Rectal smooth muscle tissue (tissue), 1 donor: ENCODE data around the gene HELZ.
"Not testable (repeated sequence)": the region's sequence is repeated elsewhere in the genome, so short reads cannot be mapped to it uniquely, and the experiment has no call there.

Experiments used
- H3K27ac ChIP-seq: one replicate; pipeline ENCODE4 v1.7.0; 2013; ENCODE audit warnings: low read depth, low read length, inconsistent platforms
- H3K27me3 ChIP-seq: one replicate; pipeline ENCODE4 v1.7.0; 2013; ENCODE audit warnings: low read length; ENCODE audit not compliant: control insufficient read depth, insufficient read depth
- H3K36me3 ChIP-seq: one replicate; pipeline ENCODE4 v1.7.0; 2013; ENCODE audit warnings: low read length; ENCODE audit not compliant: control insufficient read depth, insufficient read depth
- H3K4me1 ChIP-seq: one replicate; pipeline ENCODE4 v1.7.0; 2013; ENCODE audit warnings: low read length; ENCODE audit not compliant: control insufficient read depth, insufficient read depth
- H3K4me3 ChIP-seq: one replicate; pipeline ENCODE4 v1.7.0; 2013; ENCODE audit warnings: low read length
- H3K9ac ChIP-seq: one replicate; pipeline ENCODE4 v1.7.0; 2013; ENCODE audit warnings: low read length

HELZ gene

GRCh38 chr17:67279115-67279514 is 34.1 kb upstream of the HELZ start:
- H3K4me1 ChIP-seq, result no peaks in the 10 kb centered on the region
- no peak overlapping the region for H3K4me3 ChIP-seq
- no peak overlapping the region for H3K27ac ChIP-seq
- no peaks in the 10 kb centered on the region for H3K27me3 ChIP-seq
- H3K36me3 ChIP-seq, result no peaks in the 10 kb centered on the region
- H3K9ac ChIP-seq, result no peak overlapping the region

GRCh38 chr17:67278363-67278762 is 33.4 kb upstream of the HELZ start:
- H3K36me3 ChIP-seq, result no peaks in the 10 kb centered on the region
- no peak overlapping the region for H3K4me3 ChIP-seq
- no peak overlapping the region for H3K9ac ChIP-seq
- H3K4me1 ChIP-seq, result no peaks in the 10 kb centered on the region
- no peaks in the 10 kb centered on the region for H3K27me3 ChIP-seq
- no peak overlapping the region for H3K27ac ChIP-seq

GRCh38 chr17:67276075-67276474 is 31.1 kb upstream of the HELZ start:
- H3K27me3 ChIP-seq, result no peaks in the 10 kb centered on the region
- H3K27ac ChIP-seq, result no peak overlapping the region
- H3K4me3 ChIP-seq, result no peak overlapping the region
- no peaks in the 10 kb centered on the region for H3K4me1 ChIP-seq
- H3K36me3 ChIP-seq, result no peaks in the 10 kb centered on the region
- H3K9ac ChIP-seq, result no peak overlapping the region

GRCh38 chr17:67274466-67274865 is 29.5 kb upstream of the HELZ start:
- no peaks in the 10 kb centered on the region for H3K27me3 ChIP-seq
- no peak overlapping the region for H3K27ac ChIP-seq
- no peak overlapping the region for H3K9ac ChIP-seq
- no peaks in the 10 kb centered on the region for H3K36me3 ChIP-seq
- H3K4me1 ChIP-seq, result no peaks in the 10 kb centered on the region
- no peak overlapping the region for H3K4me3 ChIP-seq

GRCh38 chr17:67273900-67274299 is 28.9 kb upstream of the HELZ start:
- Histone ChIP-seq H3K36me3 (no peaks in the 10 kb centered on the region), H3K27me3 (no peaks in the 10 kb centered on the region), H3K9ac (no peak overlapping the region), H3K4me1 (no peaks in the 10 kb centered on the region), H3K4me3 (no peak overlapping the region), H3K27ac (no peak overlapping the region)

GRCh38 chr17:67272312-67273047 is 27.5 kb upstream of the HELZ start:
- H3K36me3 ChIP-seq, result no peaks in the 10 kb centered on the region
- no peaks in the 10 kb centered on the region for H3K4me1 ChIP-seq
- no peak overlapping the region for H3K9ac ChIP-seq
- H3K27me3 ChIP-seq, result no peaks in the 10 kb centered on the region
- H3K27ac ChIP-seq, result no peak overlapping the region
- H3K4me3 ChIP-seq, result no peak overlapping the region

- H3K4me3 ChIP-seq, H3K27me3 ChIP-seq, H3K9ac ChIP-seq, H3K36me3 ChIP-seq, H3K27ac ChIP-seq, H3K4me1 ChIP-seq: not testable (repeated sequence)
Measured at GRCh38 chr17:67271187-67271586, 26.2 kb upstream of the HELZ start.

- Histone ChIP-seq H3K36me3 (no peaks in the 10 kb centered on the region), H3K4me3 (no peak overlapping the region), H3K27me3 (no peaks in the 10 kb centered on the region), H3K27ac (no peak overlapping the region), H3K9ac (no peak overlapping the region), H3K4me1 (no peaks in the 10 kb centered on the region)
Measured at GRCh38 chr17:67270416-67270815, 25.4 kb upstream of the HELZ start.

GRCh38 chr17:67266496-67266895 is 21.5 kb upstream of the HELZ start:
- Histone ChIP-seq H3K27me3 (no peaks in the 10 kb centered on the region), H3K4me3 (no peak overlapping the region), H3K9ac (no peak overlapping the region), H3K4me1 (no peaks in the 10 kb centered on the region), H3K36me3 (no peaks in the 10 kb centered on the region), H3K27ac (no peak overlapping the region)

GRCh38 chr17:67265436-67266019 is 20.5 kb upstream of the HELZ start:
- Histone ChIP-seq H3K27ac (no peak overlapping the region), H3K36me3 (no peaks in the 10 kb centered on the region), H3K9ac (no peak overlapping the region), H3K4me1 (no peaks in the 10 kb centered on the region), H3K27me3 (no peaks in the 10 kb centered on the region), H3K4me3 (no peak overlapping the region)

- Histone ChIP-seq H3K27me3 (no peaks in the 10 kb centered on the region), H3K9ac (no peak overlapping the region), H3K27ac (no peak overlapping the region), H3K36me3 (no peaks in the 10 kb centered on the region), H3K4me3 (no peak overlapping the region), H3K4me1 (no peaks in the 10 kb centered on the region)
Measured at GRCh38 chr17:67262435-67263117, 17.6 kb upstream of the HELZ start.

- no peak overlapping the region for H3K9ac ChIP-seq
- no peak overlapping the region for H3K4me3 ChIP-seq
Measured at GRCh38 chr17:67260170-67260987, 15.4 kb upstream of the HELZ start.

More at GRCh38 chr17:67260170-67260987, 15.4 kb upstream of the HELZ start:
- no peaks in the 10 kb centered on the region for H3K4me1 ChIP-seq
- H3K27me3 ChIP-seq, result no peaks in the 10 kb centered on the region
- H3K36me3 ChIP-seq, result no peaks in the 10 kb centered on the region
- H3K27ac ChIP-seq, result no peak overlapping the region
